CD4-positive, alpha-beta T cell (primary cell): ENCODE results near the gene GLTPD2. TPM values are rescaled to one million over a fixed set of nuclear protein-coding genes. Genes with fewer than 3 reads are reported as not detected.

Source experiments
- ATAC-seq: fragments of 200-7000 bp; cut with Tn5 transposase; one replicate; pipeline ENCODE4 v1.10.0; 2022; ENCODE audit warnings: mild to moderate bottlenecking; ENCODE audit not compliant: poor library complexity
- CTCF ChIA-PET: fragments of 350-600 bp; sonication (Branson Sonifier 250); formaldehyde crosslinking; loops from one replicate; lab custom pipeline; 2021; ENCODE audit warnings: antibody characterized with exemption, inconsistent platforms; lab: Charles Lee
- POLR2A ChIA-PET: fragments of 350-600 bp; sonication (Branson Sonifier 250); formaldehyde crosslinking; loops from one replicate; lab custom pipeline; 2021; ENCODE audit warnings: antibody characterized with exemption, inconsistent platforms; lab: Charles Lee
- DNase-seq, 14 experiments: peaks; one replicate each; pipeline ENCODE4 v3.0.0-alpha.2; 2013 to 2020; ENCODE audit warnings: mixed read lengths in 2 of 14
- H3K27ac ChIP-seq, 2 donors: one replicate each; pipeline versions ENCODE4 v1.5.1 to v1.7.0; 2013; ENCODE audit warnings: low read length in 2 of 2, low read depth in 1 of 2, mild to moderate bottlenecking in 1 of 2
- H3K27me3 ChIP-seq, 2 experiments: 1 replicate in 1 of 2; 2 replicates in 1 of 2; pipeline versions ENCODE4 v1.6.1 to v1.7.0; 2013; ENCODE audit warnings: low read length in 2 of 2, control low read depth in 1 of 2, mild to moderate bottlenecking in 1 of 2, moderate library complexity in 1 of 2; ENCODE audit not compliant: insufficient read depth in 2 of 2, control insufficient read depth in 1 of 2
- H3K36me3 ChIP-seq: one replicate; pipeline ENCODE4 v1.6.1; 2013; ENCODE audit warnings: low read length, control low read depth; ENCODE audit not compliant: insufficient read depth
- H3K4me1 ChIP-seq: one replicate; pipeline ENCODE4 v1.6.1; 2013; ENCODE audit warnings: low read length, control low read depth; ENCODE audit not compliant: insufficient read depth
- H3K4me3 ChIP-seq: one replicate; pipeline ENCODE4 v1.5.1; 2013; ENCODE audit warnings: mild to moderate bottlenecking, low read length, moderate library complexity
- H3K9me3 ChIP-seq, 2 experiments: 1 replicate in 1 of 2; 2 replicates in 1 of 2; pipeline versions ENCODE4 v1.6.1 to v1.7.0; 2013; ENCODE audit warnings: low read length in 2 of 2, mild to moderate bottlenecking in 2 of 2, control low read depth in 1 of 2, moderate library complexity in 1 of 2; ENCODE audit not compliant: control insufficient read depth in 1 of 2, insufficient read depth in 1 of 2
- H3K27ac Mint-ChIP-seq: one replicate; pipeline ENCODE4 v1.8.0; 2020; ENCODE audit warnings: mixed read lengths
- H3K27me3 Mint-ChIP-seq: one replicate; pipeline ENCODE4 v1.8.0; 2021; ENCODE audit warnings: mixed read lengths
- H3K36me3 Mint-ChIP-seq: one replicate; pipeline ENCODE4 v1.8.0; 2021; ENCODE audit warnings: low read depth, mixed read lengths
- H3K4me1 Mint-ChIP-seq: one replicate; pipeline ENCODE4 v1.8.0; 2021; ENCODE audit warnings: low read depth, mixed read lengths
- H3K4me3 Mint-ChIP-seq: one replicate; pipeline ENCODE4 v1.8.0; 2020; ENCODE audit warnings: mild to moderate bottlenecking, mixed read lengths
- H3K9me3 Mint-ChIP-seq: one replicate; pipeline ENCODE4 v1.8.0; 2020; ENCODE audit warnings: mixed read lengths
- CTCF ChIP-seq: fragments of 200-600 bp; IDR thresholded peaks from one replicate; pipeline ENCODE4 v1.8.0; 2022; ENCODE audit warnings: antibody characterized with exemption, mild to moderate bottlenecking
- intact Hi-C, 2 experiments: fragments of 100-400 bp; cut with DNase I in 1 of 2; cut with micrococcal nuclease in 1 of 2; formaldehyde crosslinking; loops; one replicate each; pipeline versions ENCODE4 v1.15.1 to v1.9.0; 2023 to 2025; cut with DNase I, micrococcal nuclease
- total RNA-seq, 174 experiments: library from RNA in 2 of 174; stranded (reverse) in 2 of 174; gene quantifications; one replicate each; pipeline ENCODE4 v1.2.3 and lab custom pipeline; 2021 to 2026

Gene GLTPD2
- total RNA-seq, 2 experiments from 2014 or later: not detected

GRCh38 chr17:4743898-4744297 is 44.9 kb upstream of the GLTPD2 start:
- H3K9me3 Mint-ChIP-seq: no peaks in the 10 kb centered on the region
- TF ChIP-seq CTCF: no peak
- DNase-seq (no peak), ATAC-seq (no peak)
- H3K4me1 ChIP-seq: peaks cover 39% of the 10 kb centered on the region
- ChIA-PET CTCF (interaction anchor here (2.8 kb wide), 1 partner anchor 34 kb away, joined by 7 read pairs; the partner anchor contains the start of gene ARRB2), POLR2A (no interaction called here)
- peaks cover 6 to 18% of the 10 kb centered on the region in 2 experiments for H3K27me3 ChIP-seq
- H3K4me3 Mint-ChIP-seq: no peak overlapping the region
- peaks cover 0 to 5% of the 10 kb centered on the region in 2 experiments for H3K9me3 ChIP-seq
- H3K36me3 Mint-ChIP-seq: peaks cover under 1% of the 10 kb centered on the region
- intact Hi-C loops: no loop called here
- peaks cover 24% of the 10 kb centered on the region for H3K27me3 Mint-ChIP-seq
- no peak overlapping the region for H3K4me3 ChIP-seq
- peaks cover 21% of the 10 kb centered on the region for H3K4me1 Mint-ChIP-seq
- no peak overlapping the region for H3K27ac Mint-ChIP-seq
- H3K36me3 ChIP-seq: no peaks in the 10 kb centered on the region
- H3K27ac ChIP-seq: no peak overlapping the region

GRCh38 chr17:4744999-4745969 is 43.5 kb upstream of the GLTPD2 start:
- ATAC-seq: no peak
- Histone ChIP-seq H3K4me3 (no peak overlapping the region), H3K9me3 (peaks cover 0 to 4% of the 10 kb centered on the region in 2 experiments), H3K27me3 (peaks cover 5 to 11% of the 10 kb centered on the region in 2 experiments), H3K27ac (no peak overlapping the region), H3K36me3 (no peaks in the 10 kb centered on the region), H3K4me1 (peaks cover 29% of the 10 kb centered on the region)
- DNase-seq: no peak
- TF ChIP-seq CTCF: no peak
- intact Hi-C loops: no loop called here
- CTCF ChIA-PET: interaction anchor here (2.8 kb wide), 1 partner anchor 36 kb away, joined by 7 read pairs; the partner anchor contains the start of gene ARRB2
- Mint-ChIP-seq H3K27ac (no peak overlapping the region), H3K4me1 (peaks cover 18% of the 10 kb centered on the region), H3K27me3 (peaks cover 24% of the 10 kb centered on the region), H3K4me3 (peak overlapping the region; percentile 46), H3K36me3 (no peaks in the 10 kb centered on the region), H3K9me3 (no peaks in the 10 kb centered on the region)
- POLR2A ChIA-PET: no interaction called here

- Histone ChIP-seq H3K27ac (no peak overlapping the region), H3K36me3 (no peaks in the 10 kb centered on the region), H3K4me1 (peaks cover 23% of the 10 kb centered on the region), H3K9me3 (peaks cover 0 to 3% of the 10 kb centered on the region in 2 experiments), H3K27me3 (peaks cover 0 to 5% of the 10 kb centered on the region in 2 experiments), H3K4me3 (no peak overlapping the region)
- Mint-ChIP-seq H3K4me1 (peaks cover 15% of the 10 kb centered on the region), H3K4me3 (peak overlapping the region; percentile 68), H3K27me3 (peaks cover 16% of the 10 kb centered on the region), H3K36me3 (no peaks in the 10 kb centered on the region), H3K9me3 (no peaks in the 10 kb centered on the region), H3K27ac (peak overlapping the region; percentile 54)
- peak; percentile 96 for ATAC-seq
- POLR2A ChIA-PET: interaction anchor here (0.6 to 1.3 kb wide), 3 partner anchors 9 to 111 kb away, joined by 3 to 4 read pairs (median 4); partner anchors contain the start of gene ZMYND15
- peak in 9 of 14 experiments; percentile 11 to 73 (median 36) for DNase-seq
- CTCF ChIA-PET: interaction anchor here (0.6 to 1.0 kb wide), 2 partner anchors 38 to 169 kb away, joined by 3 read pairs; partner anchors contain the start of gene ARRB2
- intact Hi-C loops: no loop called here
- no peak for TF ChIP-seq CTCF
Observed at GRCh38 chr17:4747847-4748246, 40.9 kb upstream of the GLTPD2 start.
